Testis (tissue), 3 donors: ENCODE measurements around the gene EPB41L4A. TPM values are rescaled to one million over a fixed set of nuclear protein-coding genes. Genes with fewer than 3 reads are reported as not detected.

Experiments
- DNase-seq: peaks from one replicate; pipeline ENCODE4 v3.0.0-alpha.2; 2019
- H3K27ac ChIP-seq, 2 donors: fragments of 200-600 bp; sonication (generic); one replicate each; pipeline ENCODE4 v1.5.1; 2019
- H3K27me3 ChIP-seq: fragments of 200-600 bp; sonication (generic); one replicate; pipeline ENCODE4 v1.5.1; 2019
- H3K36me3 ChIP-seq: fragments of 200-600 bp; sonication (generic); one replicate; pipeline ENCODE4 v1.5.1; 2017; ENCODE audit warnings: low read depth; ENCODE audit errors: missing control alignments
- H3K4me1 ChIP-seq: fragments of 200-600 bp; sonication (generic); one replicate; pipeline ENCODE4 v1.5.1; 2019
- H3K4me3 ChIP-seq, 2 donors: fragments of 200-600 bp; sonication (generic); one replicate each; pipeline ENCODE4 v1.5.1; 2017 to 2019
- H3K9me3 ChIP-seq: fragments of 200-600 bp; sonication (generic); one replicate; pipeline ENCODE4 v1.5.1; 2017
- CTCF ChIP-seq, 3 experiments: fragments of 450-650 bp in 2 of 3; fragments of 200-600 bp in 1 of 3; sonication (generic) in 1 of 3; IDR thresholded peaks; one replicate each; pipeline ENCODE4 v1.5.1; 2016 to 2019; ENCODE audit warnings: antibody characterized with exemption in 3 of 3, mild to moderate bottlenecking in 2 of 3, moderate library complexity in 1 of 3
- POLR2A ChIP-seq: fragments of 450-650 bp; IDR thresholded peaks from one replicate; pipeline ENCODE4 v1.6.1; 2017; ENCODE audit warnings: antibody characterized with exemption, mild to moderate bottlenecking, moderate library complexity
- WGBS, 2 donors: methylation state at CpG; one replicate each; pipeline ENCODE4 v1.1.5; 2018; 5-methylcytosine and 5-hydroxymethylcytosine counted together
- intact Hi-C: fragments of 100-400 bp; cut with DNase I; formaldehyde crosslinking; loops from one replicate; pipeline ENCODE4 v1.15.1; 2023; ENCODE audit warnings: low total_unique reads
- polyA plus RNA-seq: library from polyadenylated mRNA; stranded (reverse); fragments of 350-450 nt; fragmentation: Illumina TruSeq; extraction: RNeasy Lipid Tissue Mini Kit (QIAGEN cat#74804); gene quantifications from one replicate; pipeline ENCODE4 v1.2.3, GENCODE V29; 2014; ENCODE audit warnings: low read depth, low replicate concordance; ENCODE audit not compliant: insufficient read depth
- total RNA-seq, 2 donors: library from RNA; depleted of rRNA; stranded (reverse); fragments of >200 nt; gene quantifications; one replicate each; pipeline ENCODE4 v1.2.3, GENCODE V29; 2016

EPB41L4A gene
- total and polyA plus RNA-seq, 3 donors from 2014 or later, result 9.0 to 23.9 (median 13.3) TPM

- intact Hi-C loops, result no loop called here
- WGBS, 2 donors, result 91 to 98% methylated on average over 1 of the region's 1 CpG
- Histone ChIP-seq H3K27ac (no peak overlapping the region), H3K4me3 (no peak overlapping the region), H3K36me3 (no peaks in the 10 kb centered on the region), H3K27me3 (no peaks in the 10 kb centered on the region), H3K9me3 (no peaks in the 10 kb centered on the region), H3K4me1 (no peaks in the 10 kb centered on the region)
- no peak for DNase-seq
- TF ChIP-seq CTCF (IDR thresholded peaks at IDR 0.05) (no peak), POLR2A (no peak)
Measured at GRCh38 chr5:112308608-112309007, 110.5 kb downstream of the EPB41L4A start.

GRCh38 chr5:112306956-112307355 is 112.1 kb downstream of the EPB41L4A start:
- 55 to 72% methylated on average over 2 of the region's 2 CpGs for WGBS, 2 donors
- H3K9me3 ChIP-seq, result no peaks in the 10 kb centered on the region
- intact Hi-C loops, result no loop called here
- DNase-seq, result no peak
- no peaks in the 10 kb centered on the region for H3K4me1 ChIP-seq
- no peak overlapping the region for H3K4me3 ChIP-seq
- no peaks in the 10 kb centered on the region for H3K27me3 ChIP-seq
- no peak overlapping the region for H3K27ac ChIP-seq
- no peaks in the 10 kb centered on the region for H3K36me3 ChIP-seq
- TF ChIP-seq CTCF (IDR thresholded peaks at IDR 0.05) (no peak), POLR2A (no peak)

GRCh38 chr5:112304743-112305142 is 114.3 kb downstream of the EPB41L4A start:
- Histone ChIP-seq H3K4me1 (no peaks in the 10 kb centered on the region), H3K4me3 (no peak overlapping the region)

GRCh38 chr5:112303685-112304084 is 115.4 kb downstream of the EPB41L4A start:
- WGBS, 2 donors, result 82 to 86% methylated on average over 4 of the region's 4 CpGs
- Histone ChIP-seq H3K36me3 (no peaks in the 10 kb centered on the region), H3K27me3 (no peaks in the 10 kb centered on the region), H3K4me3 (no peak overlapping the region), H3K4me1 (no peaks in the 10 kb centered on the region), H3K9me3 (no peaks in the 10 kb centered on the region), H3K27ac (no peak overlapping the region)
- intact Hi-C loops, result no loop called here
- TF ChIP-seq CTCF (IDR thresholded peaks at IDR 0.05) (no peak), POLR2A (no peak)
- DNase-seq, result no peak

More at GRCh38 chr5:112304743-112305142, 114.3 kb downstream of the EPB41L4A start:
- DNase-seq, result no peak
- Histone ChIP-seq H3K9me3 (no peaks in the 10 kb centered on the region), H3K36me3 (no peaks in the 10 kb centered on the region), H3K27ac (no peak overlapping the region), H3K27me3 (no peaks in the 10 kb centered on the region)
- intact Hi-C loops, result no loop called here
- WGBS, 2 donors, result 88 to 90% methylated on average over 2 of the region's 2 CpGs
- TF ChIP-seq CTCF (IDR thresholded peaks at IDR 0.05), result no peak

- WGBS, 2 donors, result 75 to 83% methylated on average over 5 of the region's 5 CpGs
- intact Hi-C loops, result no loop called here
Measured at GRCh38 chr5:112294126-112294525, 125.0 kb downstream of the EPB41L4A start.

More at GRCh38 chr5:112294126-112294525, 125.0 kb downstream of the EPB41L4A start:
- no peaks in the 10 kb centered on the region for H3K4me1 ChIP-seq
- H3K36me3 ChIP-seq, result no peaks in the 10 kb centered on the region
- no peaks in the 10 kb centered on the region for H3K9me3 ChIP-seq
- H3K4me3 ChIP-seq, result no peak overlapping the region
- H3K27me3 ChIP-seq, result no peaks in the 10 kb centered on the region
- no peak overlapping the region for H3K27ac ChIP-seq
- no peak for DNase-seq
- TF ChIP-seq CTCF (IDR thresholded peaks at IDR 0.05) (no peak), POLR2A (no peak)
